CD4-positive, alpha-beta T cell (primary cell): Measurements from ENCODE around the gene TBX15. TPM values are rescaled to one million over a fixed set of nuclear protein-coding genes. Genes with fewer than 3 reads are reported as not detected.
"Not testable (repeated sequence)": the region's sequence is repeated elsewhere in the genome, so short reads cannot be mapped to it uniquely, and the experiment has no call there.

Experiments
- ATAC-seq: fragments of 200-7000 bp; cut with Tn5 transposase; one replicate; pipeline ENCODE4 v1.10.0; 2022; ENCODE audit warnings: mild to moderate bottlenecking; ENCODE audit not compliant: poor library complexity
- CTCF ChIA-PET: fragments of 350-600 bp; sonication (Branson Sonifier 250); formaldehyde crosslinking; loops from one replicate; lab custom pipeline; 2021; ENCODE audit warnings: antibody characterized with exemption, inconsistent platforms; lab: Charles Lee
- POLR2A ChIA-PET: fragments of 350-600 bp; sonication (Branson Sonifier 250); formaldehyde crosslinking; loops from one replicate; lab custom pipeline; 2021; ENCODE audit warnings: antibody characterized with exemption, inconsistent platforms; lab: Charles Lee
- DNase-seq, 14 experiments: peaks; one replicate each; pipeline ENCODE4 v3.0.0-alpha.2; 2013 to 2020; ENCODE audit warnings: mixed read lengths in 2 of 14
- H3K27ac ChIP-seq, 2 donors: one replicate each; pipeline versions ENCODE4 v1.5.1 to v1.7.0; 2013; ENCODE audit warnings: low read length in 2 of 2, low read depth in 1 of 2, mild to moderate bottlenecking in 1 of 2
- H3K27me3 ChIP-seq, 2 experiments: 1 replicate in 1 of 2; 2 replicates in 1 of 2; pipeline versions ENCODE4 v1.6.1 to v1.7.0; 2013; ENCODE audit warnings: low read length in 2 of 2, control low read depth in 1 of 2, mild to moderate bottlenecking in 1 of 2, moderate library complexity in 1 of 2; ENCODE audit not compliant: insufficient read depth in 2 of 2, control insufficient read depth in 1 of 2
- H3K36me3 ChIP-seq: one replicate; pipeline ENCODE4 v1.6.1; 2013; ENCODE audit warnings: low read length, control low read depth; ENCODE audit not compliant: insufficient read depth
- H3K4me1 ChIP-seq: one replicate; pipeline ENCODE4 v1.6.1; 2013; ENCODE audit warnings: low read length, control low read depth; ENCODE audit not compliant: insufficient read depth
- H3K4me3 ChIP-seq: one replicate; pipeline ENCODE4 v1.5.1; 2013; ENCODE audit warnings: mild to moderate bottlenecking, low read length, moderate library complexity
- H3K9me3 ChIP-seq, 2 experiments: 1 replicate in 1 of 2; 2 replicates in 1 of 2; pipeline versions ENCODE4 v1.6.1 to v1.7.0; 2013; ENCODE audit warnings: low read length in 2 of 2, mild to moderate bottlenecking in 2 of 2, control low read depth in 1 of 2, moderate library complexity in 1 of 2; ENCODE audit not compliant: control insufficient read depth in 1 of 2, insufficient read depth in 1 of 2
- H3K27ac Mint-ChIP-seq: one replicate; pipeline ENCODE4 v1.8.0; 2020; ENCODE audit warnings: mixed read lengths
- H3K27me3 Mint-ChIP-seq: one replicate; pipeline ENCODE4 v1.8.0; 2021; ENCODE audit warnings: mixed read lengths
- H3K36me3 Mint-ChIP-seq: one replicate; pipeline ENCODE4 v1.8.0; 2021; ENCODE audit warnings: low read depth, mixed read lengths
- H3K4me1 Mint-ChIP-seq: one replicate; pipeline ENCODE4 v1.8.0; 2021; ENCODE audit warnings: low read depth, mixed read lengths
- H3K4me3 Mint-ChIP-seq: one replicate; pipeline ENCODE4 v1.8.0; 2020; ENCODE audit warnings: mild to moderate bottlenecking, mixed read lengths
- H3K9me3 Mint-ChIP-seq: one replicate; pipeline ENCODE4 v1.8.0; 2020; ENCODE audit warnings: mixed read lengths
- CTCF ChIP-seq: fragments of 200-600 bp; IDR thresholded peaks from one replicate; pipeline ENCODE4 v1.8.0; 2022; ENCODE audit warnings: antibody characterized with exemption, mild to moderate bottlenecking
- intact Hi-C, 2 experiments: fragments of 100-400 bp; cut with DNase I in 1 of 2; cut with micrococcal nuclease in 1 of 2; formaldehyde crosslinking; loops; one replicate each; pipeline versions ENCODE4 v1.15.1 to v1.9.0; 2023 to 2025; cut with DNase I, micrococcal nuclease
- total RNA-seq, 174 experiments: library from RNA in 2 of 174; stranded (reverse) in 2 of 174; gene quantifications; one replicate each; pipeline ENCODE4 v1.2.3 and lab custom pipeline; 2021 to 2026

The TBX15 gene
- total RNA-seq, 2 experiments from 2014 or later, result not detected

GRCh38 chr1:118920124-118920717 is 67.9 kb downstream of the TBX15 start:
- H3K4me1 ChIP-seq, result no peaks in the 10 kb centered on the region
- Mint-ChIP-seq H3K27me3 (no peaks in the 10 kb centered on the region), H3K36me3 (no peaks in the 10 kb centered on the region), H3K4me1 (no peaks in the 10 kb centered on the region), H3K27ac (no peak overlapping the region), H3K4me3 (no peak overlapping the region), H3K9me3 (peaks cover 9% of the 10 kb centered on the region)
- H3K4me3 ChIP-seq, result no peak overlapping the region
- no peaks in the 10 kb centered on the region for H3K27me3 ChIP-seq
- H3K36me3 ChIP-seq, result no peaks in the 10 kb centered on the region
- DNase-seq (no peak), ATAC-seq (no peak)
- POLR2A ChIA-PET, result no interaction called here
- CTCF ChIA-PET, result no interaction called here
- no peak for TF ChIP-seq CTCF
- H3K27ac ChIP-seq, result no peak overlapping the region
- no peaks in the 10 kb centered on the region for H3K9me3 ChIP-seq
- intact Hi-C loops, result no loop called here

GRCh38 chr1:118918940-118919259 is 69.2 kb downstream of the TBX15 start:
- Mint-ChIP-seq H3K36me3 (no peaks in the 10 kb centered on the region), H3K27me3 (no peaks in the 10 kb centered on the region), H3K27ac (no peak overlapping the region), H3K4me1 (no peaks in the 10 kb centered on the region), H3K4me3 (no peak overlapping the region), H3K9me3 (peaks cover 2% of the 10 kb centered on the region)
- ATAC-seq, result no peak
- ChIA-PET CTCF (no interaction called here), POLR2A (no interaction called here)
- no peak for TF ChIP-seq CTCF
- H3K27ac ChIP-seq, result no peak overlapping the region
- H3K27me3 ChIP-seq, result no peaks in the 10 kb centered on the region
- no peaks in the 10 kb centered on the region for H3K9me3 ChIP-seq
- intact Hi-C loops, result no loop called here
- H3K4me3 ChIP-seq, result no peak overlapping the region
- no peaks in the 10 kb centered on the region for H3K4me1 ChIP-seq
- H3K36me3 ChIP-seq, result no peaks in the 10 kb centered on the region
- DNase-seq, result no peak

GRCh38 chr1:118918230-118918939 is 69.8 kb downstream of the TBX15 start:
- no peaks in the 10 kb centered on the region for H3K27me3 ChIP-seq
- H3K9me3 Mint-ChIP-seq, result peaks cover 2% of the 10 kb centered on the region
- H3K36me3 ChIP-seq, result no peaks in the 10 kb centered on the region
- no peak for TF ChIP-seq CTCF
- intact Hi-C loops, result no loop called here
- H3K27ac Mint-ChIP-seq, result no peak overlapping the region
- no peak for DNase-seq
- no peak for ATAC-seq
- no peak overlapping the region for H3K27ac ChIP-seq
- H3K9me3 ChIP-seq, result no peaks in the 10 kb centered on the region
- no peaks in the 10 kb centered on the region for H3K27me3 Mint-ChIP-seq
- H3K4me3 Mint-ChIP-seq, result no peak overlapping the region
- H3K4me3 ChIP-seq, result no peak overlapping the region
- no peaks in the 10 kb centered on the region for H3K4me1 Mint-ChIP-seq
- POLR2A ChIA-PET, result no interaction called here
- CTCF ChIA-PET, result no interaction called here
- no peaks in the 10 kb centered on the region for H3K36me3 Mint-ChIP-seq
- H3K4me1 ChIP-seq, result no peaks in the 10 kb centered on the region

GRCh38 chr1:118916346-118916745 is 71.8 kb downstream of the TBX15 start:
- H3K4me1 Mint-ChIP-seq, intact Hi-C loops, H3K9me3 ChIP-seq, H3K27ac ChIP-seq, ATAC-seq, H3K4me3 Mint-ChIP-seq, H3K27me3 ChIP-seq, H3K27me3 Mint-ChIP-seq, H3K4me1 ChIP-seq, H3K36me3 Mint-ChIP-seq, H3K36me3 ChIP-seq, H3K4me3 ChIP-seq, H3K9me3 Mint-ChIP-seq, DNase-seq, POLR2A ChIA-PET, CTCF ChIA-PET, H3K27ac Mint-ChIP-seq: not testable (repeated sequence)
